ENCODE results near the gene ETFB.

The ETFB gene

DNA sequence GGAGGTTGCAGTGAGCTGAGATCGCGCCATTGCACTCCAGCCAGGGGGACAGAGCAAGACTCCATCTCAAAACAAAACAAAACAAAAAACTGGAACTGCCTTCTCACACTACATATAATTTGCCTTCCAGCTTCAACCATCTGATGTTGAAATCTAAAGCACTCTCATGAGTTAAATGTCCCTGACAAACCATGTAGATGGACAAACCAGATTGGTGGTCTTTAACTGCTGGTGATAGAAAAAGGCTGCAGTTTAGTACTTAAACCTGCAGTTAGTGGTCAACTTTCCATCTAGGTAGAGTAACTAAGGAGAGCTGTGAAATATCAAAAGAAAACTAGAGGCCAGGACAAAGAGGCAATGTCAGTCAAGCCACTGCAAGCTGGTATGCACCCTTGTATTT lies 30.0 kb upstream of the ETFB start:
- TF ChIP-seq, protein P1, sequence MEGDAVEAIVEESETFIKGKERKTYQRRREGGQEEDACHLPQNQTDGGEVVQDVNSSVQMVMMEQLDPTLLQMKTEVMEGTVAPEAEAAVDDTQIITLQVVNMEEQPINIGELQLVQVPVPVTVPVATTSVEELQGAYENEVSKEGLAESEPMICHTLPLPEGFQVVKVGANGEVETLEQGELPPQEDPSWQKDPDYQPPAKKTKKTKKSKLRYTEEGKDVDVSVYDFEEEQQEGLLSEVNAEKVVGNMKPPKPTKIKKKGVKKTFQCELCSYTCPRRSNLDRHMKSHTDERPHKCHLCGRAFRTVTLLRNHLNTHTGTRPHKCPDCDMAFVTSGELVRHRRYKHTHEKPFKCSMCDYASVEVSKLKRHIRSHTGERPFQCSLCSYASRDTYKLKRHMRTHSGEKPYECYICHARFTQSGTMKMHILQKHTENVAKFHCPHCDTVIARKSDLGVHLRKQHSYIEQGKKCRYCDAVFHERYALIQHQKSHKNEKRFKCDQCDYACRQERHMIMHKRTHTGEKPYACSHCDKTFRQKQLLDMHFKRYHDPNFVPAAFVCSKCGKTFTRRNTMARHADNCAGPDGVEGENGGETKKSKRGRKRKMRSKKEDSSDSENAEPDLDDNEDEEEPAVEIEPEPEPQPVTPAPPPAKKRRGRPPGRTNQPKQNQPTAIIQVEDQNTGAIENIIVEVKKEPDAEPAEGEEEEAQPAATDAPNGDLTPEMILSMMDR (IDR thresholded peaks at IDR 0.05) = no peak

DNA sequence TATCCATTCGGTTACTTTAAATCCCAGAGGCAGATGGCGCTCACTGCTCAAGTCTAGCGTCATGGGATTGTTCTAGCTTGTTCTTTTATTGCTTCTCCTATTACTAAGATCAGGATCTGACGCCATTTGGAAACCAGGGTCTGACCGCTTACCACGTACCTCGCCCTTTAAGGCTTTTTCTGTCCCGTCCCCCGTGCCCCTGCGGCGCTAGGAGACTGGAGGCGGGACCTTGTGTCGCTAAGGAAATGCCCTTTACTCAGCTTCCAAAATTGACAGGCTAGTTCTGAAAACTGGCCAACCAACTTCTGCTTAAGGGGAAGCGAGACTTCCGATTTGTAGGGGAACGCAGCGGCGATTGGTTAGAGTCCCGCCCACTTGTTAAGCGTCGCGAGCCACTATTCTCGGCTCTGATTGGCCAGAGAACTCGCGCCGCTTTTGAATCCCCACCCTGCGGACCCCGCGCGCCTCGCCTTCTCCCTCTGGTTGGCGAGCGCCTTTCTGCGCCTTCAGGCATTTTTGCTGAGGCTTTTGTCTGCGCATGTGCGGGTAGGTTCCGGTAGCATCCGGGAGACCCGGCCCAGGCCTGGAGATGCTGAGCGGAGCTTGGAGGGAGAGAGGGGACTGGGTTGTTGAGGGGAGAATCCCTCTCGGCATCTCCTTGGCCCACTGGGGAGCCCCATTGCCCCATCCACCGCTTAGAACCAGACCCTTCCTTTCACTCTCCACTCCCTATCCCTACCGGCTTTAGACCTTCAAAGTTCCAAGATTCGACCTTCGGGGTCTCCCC lies 28.1 kb upstream of the ETFB start:
- TF ChIP-seq, protein P1 (IDR thresholded peaks at IDR 0.05) = peak; percentile 14; the same call in 1 of the 2 replicates

DNA sequence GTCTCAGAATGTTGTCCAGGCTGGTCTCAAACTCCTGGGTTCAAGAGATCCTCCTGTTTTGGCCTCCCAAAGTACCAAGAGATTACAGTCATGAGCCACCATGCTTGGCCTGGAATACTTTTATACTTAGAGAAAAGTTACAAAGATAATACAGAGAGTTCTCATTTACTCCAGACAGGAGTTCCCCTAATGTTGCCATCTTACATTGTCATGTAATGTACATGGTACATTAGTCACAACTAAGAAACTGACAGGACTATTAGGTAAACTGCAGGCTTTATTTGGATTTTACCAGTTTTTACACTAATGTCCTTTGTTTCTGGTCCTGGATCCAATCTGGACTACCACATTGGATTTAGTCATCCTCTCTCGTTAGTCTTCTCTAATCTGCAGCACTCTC lies 26.5 kb upstream of the ETFB start:
- TF ChIP-seq, protein P1 (IDR thresholded peaks at IDR 0.05) = no peak

DNA sequence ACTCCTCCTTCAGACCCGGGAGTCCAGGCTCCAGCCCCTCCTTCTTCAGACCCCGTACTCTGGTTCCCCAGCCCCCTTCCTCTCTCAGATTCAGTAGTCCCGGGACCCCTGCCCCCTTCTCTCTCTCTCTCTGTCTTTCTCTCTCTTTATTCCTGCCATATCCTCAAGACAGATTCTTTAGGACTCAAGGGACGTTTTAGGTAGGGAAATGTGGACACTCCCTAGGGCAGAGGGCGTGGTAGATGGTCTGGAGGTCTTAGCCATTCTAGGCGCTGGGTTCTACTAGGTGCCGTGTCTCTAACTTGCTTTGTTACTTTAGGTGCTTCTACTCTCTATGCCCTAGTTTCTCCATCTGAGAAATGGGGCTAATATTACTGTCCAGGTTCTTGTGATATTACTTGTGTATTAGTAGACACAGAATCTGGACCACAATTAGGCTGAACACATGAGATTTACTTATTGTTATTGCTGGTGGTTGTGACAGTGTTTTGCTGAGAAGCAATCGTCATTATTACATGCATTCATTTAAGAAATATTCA lies 25.0 kb upstream of the ETFB start:
- TF ChIP-seq, protein P1 (IDR thresholded peaks at IDR 0.05) = no peak

DNA sequence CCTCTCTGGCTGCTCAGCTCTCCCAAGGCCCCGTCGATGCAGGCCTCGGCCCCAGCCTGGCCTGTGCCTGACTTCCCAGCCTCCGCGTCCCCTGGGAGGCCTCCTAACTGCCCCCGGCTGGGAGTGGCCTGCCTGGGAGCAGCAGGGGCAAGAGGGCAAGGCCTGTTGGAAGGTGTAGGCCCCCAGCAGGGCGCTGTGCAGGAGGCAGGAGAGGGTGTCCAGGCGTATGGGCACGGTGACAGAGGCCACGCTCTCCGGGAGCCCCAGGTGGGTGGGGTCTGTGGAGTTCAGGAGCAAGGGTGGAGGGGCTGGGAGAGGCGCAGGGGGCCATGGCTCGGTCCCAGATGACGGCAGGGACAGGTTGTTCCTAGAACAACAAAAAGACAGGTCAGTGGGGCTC lies 23.0 kb upstream of the ETFB start:
- TF ChIP-seq, protein P1 (IDR thresholded peaks at IDR 0.05) = no peak

DNA sequence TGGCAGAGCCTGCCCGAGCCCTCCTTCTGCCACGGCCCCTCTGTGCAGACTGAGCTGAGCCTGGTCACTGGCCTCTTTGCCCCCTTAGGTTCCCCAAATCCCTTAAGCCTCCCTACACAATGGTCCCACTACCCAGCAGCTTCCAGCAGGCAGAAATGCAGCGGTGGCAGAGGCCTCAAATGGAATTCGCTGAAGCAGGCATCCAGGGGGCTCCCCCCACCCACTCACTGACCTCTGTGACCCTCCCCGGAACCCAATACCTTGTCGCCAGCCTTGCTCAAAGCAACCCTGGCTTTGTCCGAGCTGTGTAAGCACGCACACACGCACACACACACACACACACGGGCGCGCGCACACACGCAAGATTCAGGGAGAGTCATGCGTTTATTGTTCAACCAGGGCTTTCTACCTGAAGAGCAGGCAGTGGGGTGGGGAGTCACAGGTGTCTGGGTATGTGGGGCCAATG lies 21.8 kb upstream of the ETFB start, which contains the start of gene LIM2:
Gene LIM2, minus strand, starts transcription at position 51 of the 466 bp plus-strand sequence. CDS start 531 bp downstream, outside the sequence.
- TF ChIP-seq, protein P1 (IDR thresholded peaks at IDR 0.05) = no peak

DNA sequence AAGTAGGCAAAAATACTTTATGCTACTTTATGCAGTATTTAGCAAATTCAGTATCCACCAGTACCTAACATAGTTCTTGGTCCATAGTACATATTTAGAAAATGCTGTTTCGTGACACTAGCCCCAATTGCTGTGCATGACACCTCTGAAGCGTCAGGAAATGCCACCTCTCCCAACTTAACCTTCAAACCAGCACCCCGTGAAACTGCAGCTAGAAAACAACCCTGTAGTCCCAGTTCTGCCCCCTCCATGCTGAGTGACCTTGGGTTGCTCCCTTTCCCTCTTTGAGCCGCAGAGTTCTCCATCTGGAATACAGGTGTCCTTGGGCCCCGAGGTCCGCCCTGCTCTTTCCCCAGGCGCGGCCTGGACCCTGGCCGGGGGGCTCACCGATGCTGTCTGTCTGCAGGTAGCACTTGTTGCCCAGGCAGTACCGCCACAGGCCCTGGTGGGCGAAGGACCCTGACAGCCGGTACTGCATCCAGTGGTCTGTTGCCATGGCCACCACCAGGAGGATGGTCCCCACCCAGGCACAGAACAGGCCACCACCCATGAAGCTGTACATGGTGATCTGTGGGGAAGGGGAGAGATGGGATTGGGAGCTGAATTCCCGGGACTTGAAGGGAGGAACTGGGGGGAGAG lies 20.8 kb upstream of the ETFB start:
- TF ChIP-seq, protein P1 (IDR thresholded peaks at IDR 0.05) = no peak

All from LNCAP (cell line).